GM18858 (cell line): ENCODE results near the gene PLEKHH2.
"Not testable (repeated sequence)": the region's sequence is repeated elsewhere in the genome, so short reads cannot be mapped to it uniquely, and the experiment has no call there.

Experiments used
- ATAC-seq: cut with Tn5 transposase; IDR thresholded peaks from one replicate; pipeline ENCODE4 v1.9.1; 2021; ENCODE audit not compliant: unreplicated experiment

PLEKHH2 gene

GRCh38 chr2:43636153-43636552 is 907 bp upstream of the PLEKHH2 start:
- ATAC-seq, result not testable (repeated sequence)

GRCh38 chr2:43636621-43637020 is 439 bp upstream of the PLEKHH2 start:
- ATAC-seq, result no peak

DNA sequence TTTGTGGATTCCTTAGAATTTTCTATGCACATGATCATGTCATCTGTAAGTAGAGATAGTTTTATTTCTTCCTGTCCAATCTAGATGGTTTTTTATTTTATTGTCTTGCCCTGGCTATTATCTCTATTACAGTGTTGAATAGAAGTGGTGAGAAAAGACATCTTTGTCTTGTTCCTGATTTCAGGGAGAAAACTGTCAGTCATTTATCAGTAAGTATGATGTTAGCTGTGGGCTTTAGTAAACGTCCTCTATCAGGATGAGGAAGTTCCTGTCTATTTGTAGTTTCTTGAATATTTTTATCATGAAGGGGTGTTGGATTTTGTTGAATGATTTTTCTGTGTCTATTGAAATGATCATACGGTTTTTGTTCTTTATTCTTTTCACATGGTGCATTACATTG is 5.3 kb downstream of the PLEKHH2 start:
- ATAC-seq, result no peak

DNA sequence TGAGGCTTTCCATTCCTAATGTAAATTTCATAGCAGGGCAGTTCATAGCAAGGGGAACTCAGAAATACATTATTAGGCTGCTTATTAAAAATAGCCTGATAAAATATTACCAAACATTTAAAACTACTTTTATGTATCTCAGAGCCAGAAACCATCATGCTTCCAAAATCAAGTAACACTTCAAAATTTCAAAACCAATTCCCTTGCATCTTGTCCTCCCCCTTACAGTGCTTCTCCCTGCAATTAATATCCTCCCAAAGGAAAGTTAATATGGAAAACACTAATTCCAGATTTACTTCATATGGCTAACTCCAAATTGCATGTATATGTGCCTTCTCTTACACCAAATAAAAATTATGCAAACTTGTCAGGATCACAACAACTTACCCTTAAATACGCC is 6.6 kb downstream of the PLEKHH2 start:
- ATAC-seq, result no peak

DNA sequence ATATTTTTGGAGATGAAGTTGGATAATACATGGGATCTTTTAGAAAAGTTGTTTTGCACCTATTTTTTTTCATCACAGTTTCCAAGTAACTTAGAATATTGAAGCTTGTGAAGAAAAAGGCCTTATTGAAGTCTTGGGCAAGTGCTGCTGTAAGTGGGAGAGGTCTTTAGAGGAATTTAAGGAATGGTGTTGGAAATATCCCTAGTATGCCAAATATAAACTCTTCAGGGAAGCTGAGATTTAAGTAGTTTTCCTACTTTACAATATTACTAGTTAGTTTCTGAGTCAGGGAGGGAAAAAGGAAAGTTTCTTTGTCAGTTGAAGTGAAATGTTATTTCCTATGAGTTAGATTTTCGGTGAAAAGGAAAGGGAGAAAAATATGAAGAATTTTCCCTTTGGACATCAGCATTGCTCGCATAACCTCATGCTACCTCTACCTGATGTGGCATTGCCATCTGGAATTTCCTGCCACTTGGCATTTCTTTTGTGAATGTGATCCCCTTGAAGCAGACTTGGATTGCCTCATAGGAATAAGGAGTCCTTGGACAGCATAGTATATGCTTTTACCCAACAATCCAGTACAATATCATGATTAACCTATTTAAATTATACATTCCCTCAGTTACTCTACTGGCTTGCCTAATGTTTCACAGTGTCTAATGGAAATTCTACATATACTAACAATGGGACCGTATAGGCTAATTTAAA is 12.1 kb downstream of the PLEKHH2 start:
- no peak for ATAC-seq

DNA sequence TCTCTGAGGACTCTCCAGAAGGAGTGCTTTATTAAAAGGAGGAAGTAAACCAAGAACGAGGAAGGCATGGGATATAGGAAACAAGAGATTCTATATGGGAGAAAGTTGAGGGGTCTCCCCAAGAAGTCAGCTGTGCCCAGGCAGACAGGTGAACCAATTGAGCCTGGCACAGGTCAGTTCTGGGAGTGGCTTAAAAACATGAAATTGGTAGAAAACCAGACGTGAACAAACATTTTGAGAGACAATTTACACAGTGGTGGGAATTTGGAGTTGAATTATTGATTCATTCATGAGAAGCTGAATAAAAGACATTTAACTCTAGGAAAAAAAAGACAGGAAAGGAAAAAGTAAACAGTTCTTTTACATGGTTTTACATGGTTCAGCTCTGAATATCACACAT is 16.4 kb downstream of the PLEKHH2 start:
- ATAC-seq, result no peak

DNA sequence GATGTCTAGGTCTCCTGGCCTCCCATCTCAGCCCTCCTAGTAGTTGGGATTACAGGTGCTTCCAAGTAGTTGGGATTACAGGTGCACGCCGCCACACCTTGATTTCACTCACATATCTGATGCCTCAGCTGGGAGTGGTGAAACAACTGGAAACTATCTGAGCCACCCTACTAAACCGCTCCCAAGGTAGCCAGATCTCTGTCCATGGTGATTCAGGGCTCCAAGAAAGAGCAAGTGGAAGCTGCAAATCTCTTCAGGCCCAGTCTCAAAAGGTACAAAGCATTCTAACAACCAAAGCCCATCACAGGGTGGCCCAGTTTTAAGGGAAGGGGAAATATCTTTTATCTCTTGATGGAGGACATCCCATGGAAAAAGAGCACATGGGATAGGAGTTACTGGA is 20.2 kb downstream of the PLEKHH2 start:
- no peak for ATAC-seq

DNA sequence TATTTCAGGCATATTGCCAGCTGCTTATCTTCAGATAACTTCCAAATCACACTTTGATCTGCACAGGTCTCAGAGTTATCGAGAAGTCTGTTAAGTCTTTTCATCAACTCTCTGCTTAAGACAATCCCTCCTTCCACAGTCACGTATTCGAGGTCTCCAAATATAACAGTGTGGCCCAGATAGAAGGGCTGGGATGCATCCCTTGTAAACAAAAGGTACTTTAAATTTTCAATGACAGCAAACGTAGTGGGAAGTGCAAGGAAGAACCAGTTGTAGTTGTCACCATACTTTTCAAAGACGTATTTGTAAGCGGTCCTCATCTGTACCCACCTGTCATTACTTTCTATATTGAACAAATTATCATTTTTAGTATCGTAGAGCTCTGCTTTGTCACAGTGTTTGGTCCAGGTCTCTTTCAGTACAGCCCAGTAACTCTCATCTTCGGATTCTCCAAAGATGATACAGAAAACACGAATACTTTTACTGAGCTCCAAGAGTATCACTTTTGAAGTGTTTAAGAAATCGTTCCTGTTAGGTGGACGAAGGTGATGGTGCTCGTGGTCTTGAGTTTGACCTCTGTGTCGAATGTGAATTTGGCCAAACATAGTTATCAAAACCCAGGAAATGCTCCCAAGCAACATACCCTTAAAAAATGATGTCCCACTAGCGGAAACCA is 38.7 kb downstream of the PLEKHH2 start:
- no peak for ATAC-seq

DNA sequence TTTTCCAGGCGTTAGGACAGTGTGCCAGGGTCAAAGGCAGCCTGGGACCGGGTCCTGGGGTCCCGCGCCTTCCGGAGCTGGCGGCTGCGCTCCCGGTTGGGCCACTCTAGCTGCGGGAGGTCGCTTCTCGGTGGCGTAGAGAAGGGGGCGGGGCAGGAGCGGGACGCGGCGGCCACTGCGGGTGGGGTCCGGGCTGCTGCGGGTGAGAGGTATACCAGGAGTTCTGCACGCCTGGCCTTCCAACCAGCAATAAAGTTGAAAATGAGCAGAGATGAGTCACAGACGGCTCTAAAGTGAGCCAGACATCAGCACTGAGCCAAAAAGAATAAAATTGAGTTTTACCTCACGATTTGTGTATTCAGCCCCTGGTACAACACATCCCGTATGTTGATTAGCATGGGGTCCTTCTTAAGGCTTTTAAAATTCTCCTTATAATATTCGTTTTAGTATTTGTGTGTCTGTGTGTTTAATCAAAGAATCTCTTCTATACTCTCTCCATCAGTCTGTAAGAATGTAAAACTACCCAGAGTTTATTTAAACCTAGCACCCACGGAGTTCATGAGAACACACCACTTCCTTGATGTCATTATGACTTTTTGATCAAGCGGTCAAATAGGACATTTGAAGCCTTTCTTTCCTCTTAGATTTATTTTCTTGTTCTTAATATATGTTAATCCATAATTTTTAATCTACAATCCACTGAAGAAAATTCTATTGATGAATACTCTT is 39.4 kb downstream of the PLEKHH2 start, which contains the start of gene C1GALT1C1L:
Gene C1GALT1C1L, minus strand, starts transcription at position 108 of the 729 bp plus-strand sequence. Its CDS starts 107 bp downstream, at position 1.
- no peak for ATAC-seq

- not testable (repeated sequence) for ATAC-seq
Observed at GRCh38 chr2:43677783-43678182, 40.7 kb downstream of the PLEKHH2 start.

- no peak for ATAC-seq
Observed at GRCh38 chr2:43685357-43685756, 48.3 kb downstream of the PLEKHH2 start.

DNA sequence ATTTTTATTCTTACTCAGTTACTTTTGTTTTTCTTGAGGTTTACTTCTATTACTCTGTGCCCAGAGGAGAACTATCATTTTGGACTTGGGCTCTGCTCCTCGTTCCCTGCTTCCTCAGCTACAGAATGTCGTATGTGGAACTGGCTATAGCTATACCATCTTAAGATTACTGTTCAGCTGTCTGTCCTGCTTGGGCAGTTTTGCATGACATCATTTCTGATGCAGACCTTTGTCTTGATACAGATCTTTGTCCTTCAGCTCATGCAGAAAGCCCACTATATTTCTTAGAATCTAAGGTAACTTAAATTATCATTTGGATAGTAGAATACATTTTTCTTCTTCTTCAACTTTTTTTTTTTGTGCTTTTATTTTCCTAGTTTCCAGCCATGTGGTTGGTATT is 52.9 kb downstream of the PLEKHH2 start:
- no peak for ATAC-seq

DNA sequence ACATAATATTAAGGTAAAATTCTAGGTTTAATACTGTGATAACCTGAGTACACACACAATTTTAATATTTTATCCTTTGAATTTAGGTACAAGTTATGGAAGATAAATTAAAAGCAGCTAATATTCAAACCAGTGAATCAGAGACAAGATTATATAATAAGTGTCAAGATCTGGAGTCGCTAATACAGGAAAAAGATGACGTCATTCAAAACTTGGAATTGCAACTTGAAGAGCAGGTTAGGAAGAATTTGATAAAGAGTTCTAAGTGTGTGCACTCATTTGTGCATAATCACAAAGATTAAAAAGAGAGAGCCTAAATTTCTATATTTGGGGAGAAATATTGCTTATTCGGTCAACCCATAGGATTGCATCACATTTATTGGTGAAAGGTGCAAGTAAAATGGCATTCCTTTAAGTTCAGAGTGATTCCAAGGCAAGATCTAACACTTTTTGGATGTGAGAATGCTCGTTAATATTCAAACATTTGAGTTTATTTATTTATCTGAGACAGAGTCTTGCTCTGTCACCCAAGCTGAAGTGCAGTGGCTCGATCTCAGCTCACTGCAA is 55.5 kb downstream of the PLEKHH2 start:
- no peak for ATAC-seq

DNA sequence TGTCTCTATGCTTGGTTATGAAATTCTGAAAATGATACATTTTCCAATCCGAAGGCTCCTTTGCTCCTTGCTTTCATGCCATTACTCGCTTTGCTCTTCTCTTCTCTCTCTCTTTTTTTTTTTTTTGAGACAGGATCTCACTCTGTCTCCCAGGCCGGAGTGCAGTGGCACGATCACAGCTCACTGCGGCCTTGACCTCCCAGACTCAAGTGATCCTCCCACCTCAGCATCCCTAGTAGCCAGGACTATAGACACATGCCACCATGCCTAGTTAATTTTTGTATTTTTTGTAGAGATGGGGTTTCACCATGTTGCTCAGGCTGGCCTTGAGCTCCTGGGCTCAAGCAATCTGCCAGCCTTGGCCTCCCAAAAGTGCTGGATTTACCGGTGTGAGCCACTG is 61.1 kb downstream of the PLEKHH2 start:
- not testable (repeated sequence) for ATAC-seq

GRCh38 chr2:43699761-43700160 is 62.7 kb downstream of the PLEKHH2 start:
- no peak for ATAC-seq

- ATAC-seq, result no peak
Observed at GRCh38 chr2:43701111-43701510, 64.1 kb downstream of the PLEKHH2 start.

DNA sequence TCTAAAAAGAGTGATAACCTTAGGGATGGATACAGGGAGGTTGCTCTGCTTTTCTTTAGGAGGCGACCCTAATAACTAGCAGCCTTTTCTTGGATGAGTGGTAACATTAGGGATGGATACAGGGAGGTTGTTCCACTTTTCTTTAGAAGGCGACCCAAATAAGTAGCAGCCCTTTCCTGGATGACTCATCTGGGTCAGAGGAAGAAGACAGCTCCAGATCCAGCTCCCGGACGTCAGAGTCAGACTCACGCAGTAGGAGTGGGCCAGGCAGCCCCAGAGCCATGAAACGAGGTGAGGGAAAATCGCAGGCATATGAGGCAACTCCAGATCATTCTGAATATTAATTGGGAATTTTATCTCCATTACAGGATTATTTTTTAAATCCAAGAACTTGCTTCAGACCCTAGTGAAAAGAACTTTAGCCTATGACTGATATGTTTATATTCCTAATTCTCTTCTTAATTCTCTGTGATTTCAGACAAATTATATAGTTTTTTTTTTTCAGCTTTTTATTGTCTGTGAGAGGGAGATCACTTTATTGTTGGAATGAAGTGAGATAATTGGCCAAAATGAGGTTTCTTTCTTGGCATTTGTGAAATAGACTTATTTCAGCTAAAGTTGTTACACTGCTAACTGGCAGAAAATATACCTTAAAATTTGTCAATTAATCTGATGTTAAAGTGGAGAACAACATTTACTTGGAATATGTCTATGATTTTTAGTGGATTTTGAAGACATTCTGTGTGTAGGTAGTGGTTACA is 70.4 kb downstream of the PLEKHH2 start:
- ATAC-seq, result no peak

DNA sequence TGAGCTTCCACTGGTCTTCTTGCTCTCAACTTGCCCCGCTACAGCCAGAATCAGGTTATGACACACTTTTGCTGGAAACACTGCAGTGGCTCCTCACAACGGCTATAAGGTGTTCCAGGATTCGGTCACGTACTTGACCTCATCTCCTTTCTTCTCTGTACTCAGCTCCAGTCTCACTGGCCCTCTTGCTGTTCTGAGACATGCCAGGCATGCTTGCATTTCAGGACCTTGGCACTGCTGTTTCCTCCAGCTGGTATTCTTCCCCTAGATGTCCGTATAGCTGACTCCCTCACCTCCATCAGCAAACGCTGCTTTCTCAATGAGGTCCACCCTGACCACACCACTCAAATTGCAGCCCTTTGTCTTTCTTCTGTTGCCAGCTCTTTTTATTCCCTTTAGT is 71.1 kb downstream of the PLEKHH2 start:
- no peak for ATAC-seq

GRCh38 chr2:43708891-43709290 is 71.8 kb downstream of the PLEKHH2 start:
- ATAC-seq, result no peak

DNA sequence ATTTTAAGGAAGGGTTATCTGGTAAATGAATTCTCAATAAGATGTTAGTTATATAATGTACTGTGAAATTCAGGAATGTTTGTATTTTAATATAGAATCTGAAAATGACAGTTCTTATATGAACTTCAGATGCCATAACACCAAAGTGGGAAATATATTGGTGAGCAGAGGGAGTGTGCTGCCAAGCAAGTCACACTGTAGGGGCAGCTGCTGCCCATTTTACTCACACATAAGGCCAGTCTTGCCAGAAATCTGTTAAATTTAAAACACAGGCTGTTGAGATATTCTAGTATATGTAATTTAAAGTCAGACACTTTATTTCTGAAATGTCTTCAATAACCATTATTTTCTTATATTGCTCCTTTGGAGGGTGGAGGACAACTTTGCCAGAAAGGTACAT is 73.8 kb downstream of the PLEKHH2 start:
- no peak for ATAC-seq

GRCh38 chr2:43714164-43714563 is 77.1 kb downstream of the PLEKHH2 start:
- no peak for ATAC-seq
